ENCODE measurements around the gene LRP2.

LRP2 gene

GRCh38 chr2:169160926-169161481 is 201.3 kb downstream of the LRP2 start:
- no peak overlapping the region for H3K9ac ChIP-seq (ENCODE audit: insufficient read length, low read depth)
- no peak for TF ChIP-seq SUZ12 (IDR thresholded peaks at IDR 0.05; ENCODE audit: extremely low read depth, insufficient read depth, insufficient read length)
- no peak for TF ChIP-seq YY1 (IDR thresholded peaks at IDR 0.05; ENCODE audit: insufficient read depth, insufficient read length)
- no peak for TF ChIP-seq ZNF274 (IDR thresholded peaks at IDR 0.05; ENCODE audit: low read depth, low read length)

GRCh38 chr2:169159686-169160085 is 202.6 kb downstream of the LRP2 start:
- Histone ChIP-seq H3K36me3 (ENCODE audit: insufficient read depth, insufficient read length, low read length) (no peaks in the 10 kb centered on the region), H3K9me3 (ENCODE audit: insufficient read depth, low read length) (no peaks in the 10 kb centered on the region), H3K9ac (ENCODE audit: insufficient read length, low read depth) (no peak overlapping the region), H3K27me3 (ENCODE audit: insufficient read depth, insufficient read length) (no peaks in the 10 kb centered on the region), H3K4me3 (ENCODE audit: insufficient read length, low read depth) (no peak overlapping the region), H3K4me1 (ENCODE audit: insufficient read depth, insufficient read length) (no peaks in the 10 kb centered on the region)
- DNase-seq (ENCODE audit: low read depth, low spot score): no peak
- TF ChIP-seq ZNF274 (IDR thresholded peaks at IDR 0.05; ENCODE audit: low read depth, low read length) (no peak), SUZ12 (IDR thresholded peaks at IDR 0.05; ENCODE audit: extremely low read depth, insufficient read depth, insufficient read length) (no peak), YY1 (IDR thresholded peaks at IDR 0.05; ENCODE audit: insufficient read depth, insufficient read length) (no peak)

More at GRCh38 chr2:169160926-169161481, 201.3 kb downstream of the LRP2 start:
- no peak overlapping the region for H3K4me3 ChIP-seq (ENCODE audit: insufficient read length, low read depth)
- H3K27me3 ChIP-seq (ENCODE audit: insufficient read depth, insufficient read length): no peaks in the 10 kb centered on the region
- H3K36me3 ChIP-seq (ENCODE audit: insufficient read depth, insufficient read length, low read length): no peaks in the 10 kb centered on the region
- DNase-seq (ENCODE audit: low read depth, low spot score): no peak
- no peaks in the 10 kb centered on the region for H3K9me3 ChIP-seq (ENCODE audit: insufficient read depth, low read length)
- H3K4me1 ChIP-seq (ENCODE audit: insufficient read depth, insufficient read length): no peaks in the 10 kb centered on the region

DNA sequence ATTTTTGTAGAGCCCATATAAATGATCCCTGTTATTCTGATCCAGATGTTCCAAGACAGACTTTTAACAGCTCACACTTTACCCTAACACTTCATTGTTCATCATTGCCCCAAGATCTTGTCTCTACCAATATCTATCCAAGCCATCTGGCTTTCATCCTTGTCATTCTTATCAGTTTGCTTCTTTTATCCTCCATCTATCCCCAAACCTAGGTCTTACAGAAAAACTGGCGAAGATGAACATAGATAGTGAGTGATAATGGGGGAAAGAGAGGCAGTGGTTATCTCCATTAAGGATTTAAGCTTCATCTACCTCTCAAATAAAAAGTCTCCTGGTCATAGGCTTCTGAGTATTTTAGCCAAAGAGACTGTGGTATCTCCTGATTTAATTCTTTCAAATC is 203.5 kb downstream of the LRP2 start:
- Histone ChIP-seq H3K4me1 (ENCODE audit: insufficient read depth, insufficient read length) (no peaks in the 10 kb centered on the region), H3K4me3 (ENCODE audit: insufficient read length, low read depth) (no peak overlapping the region), H3K9ac (ENCODE audit: insufficient read length, low read depth) (no peak overlapping the region), H3K27me3 (ENCODE audit: insufficient read depth, insufficient read length) (no peaks in the 10 kb centered on the region), H3K9me3 (ENCODE audit: insufficient read depth, low read length) (no peaks in the 10 kb centered on the region), H3K36me3 (ENCODE audit: insufficient read depth, insufficient read length, low read length) (no peaks in the 10 kb centered on the region)
- no peak for TF ChIP-seq ZNF274 (IDR thresholded peaks at IDR 0.05; ENCODE audit: low read depth, low read length)
- TF ChIP-seq YY1 (IDR thresholded peaks at IDR 0.05; ENCODE audit: insufficient read depth, insufficient read length): no peak
- TF ChIP-seq SUZ12 (IDR thresholded peaks at IDR 0.05; ENCODE audit: extremely low read depth, insufficient read depth, insufficient read length): no peak
- DNase-seq (ENCODE audit: low read depth, low spot score): no peak

- TF ChIP-seq ZNF274 (IDR thresholded peaks at IDR 0.05; ENCODE audit: low read depth, low read length) (no peak), YY1 (IDR thresholded peaks at IDR 0.05; ENCODE audit: insufficient read depth, insufficient read length) (no peak), SUZ12 (IDR thresholded peaks at IDR 0.05; ENCODE audit: extremely low read depth, insufficient read depth, insufficient read length) (no peak)
- no peak overlapping the region for H3K4me3 ChIP-seq (ENCODE audit: insufficient read length, low read depth)
- H3K9ac ChIP-seq (ENCODE audit: insufficient read length, low read depth): no peak overlapping the region
- H3K4me1 ChIP-seq (ENCODE audit: insufficient read depth, insufficient read length): no peaks in the 10 kb centered on the region
- no peaks in the 10 kb centered on the region for H3K27me3 ChIP-seq (ENCODE audit: insufficient read depth, insufficient read length)
- H3K9me3 ChIP-seq (ENCODE audit: insufficient read depth, low read length): no peaks in the 10 kb centered on the region
- no peaks in the 10 kb centered on the region for H3K36me3 ChIP-seq (ENCODE audit: insufficient read depth, insufficient read length, low read length)
- no peak for DNase-seq (ENCODE audit: low read depth, low spot score)
Measured at GRCh38 chr2:169146220-169146619, 216.1 kb downstream of the LRP2 start.

DNA sequence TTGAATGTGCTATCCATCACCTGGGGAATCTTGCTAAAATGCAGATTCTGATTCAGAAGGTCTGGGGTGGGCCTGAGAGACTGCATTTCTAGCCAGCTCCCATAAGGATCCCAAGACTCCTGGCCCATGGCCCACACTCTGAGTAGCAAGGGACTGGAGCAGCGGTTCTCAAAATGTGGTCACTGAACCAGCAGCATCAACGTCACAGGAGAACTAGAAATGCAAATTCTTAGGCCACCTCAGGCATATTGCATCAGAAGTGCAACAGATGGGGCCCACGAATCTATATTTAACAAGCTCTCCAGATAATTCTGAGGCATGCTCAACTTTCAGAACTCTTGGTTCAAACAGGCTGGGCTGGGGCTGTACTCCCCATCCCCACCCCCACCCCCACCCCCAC is 218.3 kb downstream of the LRP2 start:
- Histone ChIP-seq H3K4me1 (ENCODE audit: insufficient read depth, insufficient read length) (no peaks in the 10 kb centered on the region), H3K9me3 (ENCODE audit: insufficient read depth, low read length) (no peaks in the 10 kb centered on the region), H3K4me3 (ENCODE audit: insufficient read length, low read depth) (no peak overlapping the region), H3K27me3 (ENCODE audit: insufficient read depth, insufficient read length) (no peaks in the 10 kb centered on the region), H3K36me3 (ENCODE audit: insufficient read depth, insufficient read length, low read length) (no peaks in the 10 kb centered on the region), H3K9ac (ENCODE audit: insufficient read length, low read depth) (no peak overlapping the region)
- DNase-seq (ENCODE audit: low read depth, low spot score): no peak
- TF ChIP-seq YY1 (IDR thresholded peaks at IDR 0.05; ENCODE audit: insufficient read depth, insufficient read length): no peak
- TF ChIP-seq ZNF274 (IDR thresholded peaks at IDR 0.05; ENCODE audit: low read depth, low read length): no peak
- TF ChIP-seq SUZ12 (IDR thresholded peaks at IDR 0.05; ENCODE audit: extremely low read depth, insufficient read depth, insufficient read length): no peak

DNA sequence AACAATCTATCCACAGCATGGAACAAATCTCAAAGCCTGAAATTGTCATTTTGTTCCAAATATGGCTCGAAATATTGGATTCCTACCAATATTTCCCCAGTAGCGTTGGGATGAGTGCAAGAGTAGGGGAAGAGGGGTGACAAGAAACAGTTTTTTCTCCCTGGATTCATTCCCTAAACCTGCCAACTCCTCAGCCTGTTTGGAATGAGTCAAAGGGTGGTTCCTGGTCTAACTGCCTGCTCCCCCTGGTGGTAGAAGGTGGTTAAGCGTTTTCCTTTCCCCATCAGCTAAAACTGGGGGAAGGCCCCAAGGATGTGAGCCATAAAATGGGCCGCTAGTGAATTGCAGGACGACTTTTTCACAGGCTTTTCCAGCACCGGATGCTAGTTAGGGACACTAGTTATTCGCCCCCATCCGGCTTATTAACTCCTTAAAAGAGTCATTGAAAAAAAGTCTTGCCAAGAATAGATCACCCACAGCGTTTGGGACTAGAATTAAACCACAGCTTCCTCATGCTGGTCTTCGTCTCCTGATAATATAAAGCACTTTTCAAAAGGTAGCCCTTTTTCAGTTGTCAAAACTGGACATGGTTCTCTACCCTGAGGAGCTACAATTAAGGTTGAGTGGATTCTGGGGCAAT is 220.5 kb downstream of the LRP2 start:
- H3K36me3 ChIP-seq (ENCODE audit: insufficient read depth, insufficient read length, low read length): no peaks in the 10 kb centered on the region
- no peak overlapping the region for H3K4me3 ChIP-seq (ENCODE audit: insufficient read length, low read depth)
- TF ChIP-seq SUZ12 (IDR thresholded peaks at IDR 0.05; ENCODE audit: extremely low read depth, insufficient read depth, insufficient read length) (no peak), YY1 (IDR thresholded peaks at IDR 0.05; ENCODE audit: insufficient read depth, insufficient read length) (no peak), ZNF274 (IDR thresholded peaks at IDR 0.05; ENCODE audit: low read depth, low read length) (no peak)
- DNase-seq (ENCODE audit: low read depth, low spot score): peak; percentile 56
- H3K27me3 ChIP-seq (ENCODE audit: insufficient read depth, insufficient read length): no peaks in the 10 kb centered on the region
- H3K9me3 ChIP-seq (ENCODE audit: insufficient read depth, low read length): no peaks in the 10 kb centered on the region
- H3K9ac ChIP-seq (ENCODE audit: insufficient read length, low read depth): no peak overlapping the region
- no peaks in the 10 kb centered on the region for H3K4me1 ChIP-seq (ENCODE audit: insufficient read depth, insufficient read length)

DNA sequence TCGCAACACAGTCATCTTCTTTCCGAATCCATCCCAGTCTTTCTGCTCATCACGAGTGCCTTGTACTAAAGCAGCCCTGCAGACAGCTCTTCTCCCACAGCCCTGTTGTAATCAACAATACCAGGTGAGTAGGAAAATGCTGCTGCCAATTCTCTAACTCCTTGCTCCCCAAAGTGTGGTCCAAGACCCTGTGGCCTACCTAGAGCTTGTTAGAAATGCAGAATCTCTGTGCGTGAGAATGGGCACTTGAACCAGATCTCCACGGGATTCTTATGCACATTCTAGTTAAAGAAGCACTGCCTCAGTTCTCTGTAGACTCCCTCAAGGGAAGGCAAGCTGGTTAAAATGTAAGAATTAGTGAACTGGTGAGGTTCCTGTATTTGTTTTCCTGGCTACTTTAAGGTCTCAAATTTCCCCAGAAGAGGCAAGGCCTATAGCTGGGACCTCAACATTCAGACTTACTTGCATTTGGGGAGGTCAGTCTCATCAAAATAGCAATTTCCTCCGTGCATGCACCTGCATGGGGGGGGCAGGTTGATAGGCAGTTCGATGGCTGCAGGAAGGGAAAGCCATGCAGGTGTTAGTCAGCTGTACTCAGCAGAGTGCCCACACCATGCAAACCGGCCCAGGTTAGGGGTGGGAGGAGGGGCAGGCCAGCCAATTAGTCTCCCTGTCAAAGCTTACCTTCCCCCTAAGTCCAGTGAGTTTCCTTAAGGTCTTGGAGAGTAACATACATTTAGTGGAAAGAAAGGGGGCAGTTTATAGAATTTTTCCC is 222.2 kb downstream of the LRP2 start:
- Histone ChIP-seq H3K4me3 (ENCODE audit: insufficient read length, low read depth) (no peak overlapping the region), H3K9ac (ENCODE audit: insufficient read length, low read depth) (no peak overlapping the region), H3K9me3 (ENCODE audit: insufficient read depth, low read length) (no peaks in the 10 kb centered on the region), H3K4me1 (ENCODE audit: insufficient read depth, insufficient read length) (no peaks in the 10 kb centered on the region), H3K27me3 (ENCODE audit: insufficient read depth, insufficient read length) (no peaks in the 10 kb centered on the region), H3K36me3 (ENCODE audit: insufficient read depth, insufficient read length, low read length) (no peaks in the 10 kb centered on the region)
- peak; percentile 39 for DNase-seq (ENCODE audit: low read depth, low spot score)
- TF ChIP-seq YY1 (IDR thresholded peaks at IDR 0.05; ENCODE audit: insufficient read depth, insufficient read length) (no peak), SUZ12 (IDR thresholded peaks at IDR 0.05; ENCODE audit: extremely low read depth, insufficient read depth, insufficient read length) (no peak), ZNF274 (IDR thresholded peaks at IDR 0.05; ENCODE audit: low read depth, low read length) (no peak)
